ENCODE data around the gene HOXA9. TPM values are rescaled to one million over a fixed set of nuclear protein-coding genes. Genes with fewer than 3 reads are reported as not detected.

HOXA9 gene
- total RNA-seq, 2 donors from 2014 or later = 18.0 to 28.6 TPM

DNA sequence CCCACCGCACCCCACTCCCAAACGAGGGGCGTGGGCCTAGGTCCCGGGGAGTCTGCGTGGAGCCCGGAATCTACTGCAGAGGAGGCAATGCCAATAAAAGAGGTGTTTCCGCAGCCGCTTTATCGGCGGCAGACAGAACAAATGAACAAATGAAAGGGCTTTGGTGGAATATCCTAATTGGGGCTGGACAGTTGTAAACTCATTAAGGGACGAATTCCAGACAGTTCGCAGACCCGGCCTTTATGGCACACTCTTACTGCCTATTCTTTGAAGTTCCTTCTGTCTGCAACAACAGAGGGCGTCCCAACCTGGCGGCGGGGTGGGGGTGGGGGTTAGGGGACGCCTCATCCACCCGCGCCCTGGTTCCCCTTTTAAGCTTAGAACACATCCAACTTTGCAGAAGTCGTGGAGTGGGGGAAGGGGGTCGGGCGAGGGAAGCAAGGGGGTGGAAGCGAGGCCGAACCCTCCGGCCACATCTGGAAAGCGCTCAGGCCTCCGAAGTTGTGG, 4.1 kb downstream of the HOXA9 start:
- DNase-seq (peak; percentile 71 to 73), ATAC-seq (peak; percentile 34)
- intact Hi-C loops (cut with DNase I, micrococcal nuclease) = loop anchor here in 1 of 2 donors (5.0 kb wide), 2 partner anchors 789 to 959 kb away; partner anchors contain the start of genes CBX3 and HNRNPA2B1

DNA sequence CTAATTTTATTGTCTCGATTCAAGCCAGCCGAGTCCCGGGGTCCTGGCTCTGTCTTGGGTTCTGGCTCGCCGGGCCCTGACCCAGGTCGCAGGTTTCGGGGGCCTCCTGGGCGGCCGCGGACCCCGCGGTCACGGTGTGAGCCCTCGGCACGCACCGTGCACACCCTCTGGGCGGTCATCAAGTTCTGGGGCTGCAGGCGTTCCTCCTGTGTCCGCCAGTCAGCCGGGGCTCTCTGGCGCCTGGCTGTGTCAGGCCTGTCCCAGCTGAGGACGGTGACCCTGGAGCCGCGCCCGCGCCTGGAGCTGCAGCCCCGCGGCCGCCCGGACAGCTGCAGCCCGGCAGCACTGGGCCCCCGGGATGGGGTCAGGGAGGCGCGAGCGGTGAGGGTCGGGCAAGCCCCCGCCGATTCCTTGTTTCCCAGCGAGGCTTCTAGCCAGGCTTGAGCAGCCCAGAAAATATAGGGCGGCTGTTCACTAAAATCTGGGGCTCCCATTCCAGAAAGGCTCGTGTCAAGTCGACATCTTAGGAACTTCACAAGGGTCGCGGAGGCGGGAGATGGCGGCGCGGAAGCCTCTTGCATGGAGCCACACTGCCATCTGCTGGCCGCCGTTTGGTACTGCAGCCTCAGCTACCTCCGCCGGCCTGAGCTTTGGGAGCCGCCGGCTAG, 4.7 kb downstream of the HOXA9 start:
- intact Hi-C loops (cut with DNase I, micrococcal nuclease) = loop anchor here in 1 of 2 donors (5.0 kb wide), 2 partner anchors 788 to 958 kb away; partner anchors contain the start of genes CBX3 and HNRNPA2B1
- ATAC-seq = peak; percentile 30
- peak; percentile 83 to 94 for DNase-seq

DNA sequence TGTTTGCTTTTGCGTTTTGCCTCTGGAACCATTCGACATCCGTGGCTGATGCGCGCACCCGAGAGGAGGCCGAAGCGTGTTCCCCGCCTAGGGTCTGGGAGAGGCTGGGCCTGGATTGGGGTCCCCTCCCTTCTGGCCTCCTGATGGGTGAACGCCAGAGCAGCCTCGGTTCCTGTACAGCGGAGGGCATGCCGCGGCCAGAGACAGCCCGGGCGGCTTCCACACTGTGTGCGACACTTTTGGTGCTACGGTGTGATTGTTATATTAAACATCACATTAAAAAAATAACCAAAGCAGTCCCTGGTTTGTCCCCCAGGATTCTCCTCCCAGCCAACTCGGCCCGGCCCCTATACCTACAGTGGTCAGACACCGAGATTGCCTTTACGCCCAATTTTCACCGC, 5.2 kb downstream of the HOXA9 start:
- no peak for ATAC-seq
- peak; percentile 35 to 52 for DNase-seq
- intact Hi-C loops (cut with DNase I, micrococcal nuclease) = loop anchor here in 1 of 2 donors (5.0 kb wide), 2 partner anchors 788 to 958 kb away; partner anchors contain the start of genes CBX3 and HNRNPA2B1

DNA sequence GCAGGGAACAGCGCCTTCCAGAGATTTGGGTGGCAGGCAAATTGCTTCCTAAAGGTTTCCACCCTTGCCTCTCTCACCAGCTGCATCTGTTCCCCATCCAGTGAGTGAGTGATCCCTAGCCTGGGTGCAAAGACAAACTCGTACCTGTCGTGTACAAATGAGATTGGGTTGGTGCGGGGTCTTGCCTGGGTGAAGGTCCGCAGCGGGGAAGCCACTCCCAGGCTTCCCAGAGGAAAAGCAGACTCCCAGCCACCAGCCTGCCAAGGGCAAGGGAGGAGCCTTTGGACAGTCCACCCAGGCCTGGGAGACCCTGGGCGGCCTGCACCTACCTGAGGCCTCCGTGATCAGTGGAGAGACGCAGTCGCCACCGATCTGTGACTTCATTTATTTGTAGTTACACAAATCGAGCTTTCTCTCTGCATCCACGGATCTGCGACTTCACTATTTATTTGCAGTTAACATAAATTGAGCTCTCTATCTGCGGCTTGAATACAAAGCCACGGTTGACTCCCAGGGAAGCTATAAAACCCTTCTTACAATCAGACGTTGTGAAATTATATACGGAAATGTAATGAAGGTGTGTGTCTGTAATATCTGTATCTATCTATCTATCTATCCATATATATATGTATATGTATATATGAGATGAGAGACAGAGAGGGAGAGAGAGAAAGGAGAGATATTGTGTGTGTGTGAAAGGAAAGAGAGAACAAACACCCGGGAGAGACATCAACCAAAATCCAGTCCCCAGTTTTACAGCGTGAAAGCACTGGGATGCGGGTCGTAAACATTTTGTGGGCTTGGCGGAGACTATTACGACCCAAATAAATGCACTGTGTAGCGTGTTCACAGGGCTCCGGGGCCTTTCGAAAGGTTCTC, 5.8 kb downstream of the HOXA9 start:
- no peak for ATAC-seq
- DNase-seq = peak; percentile 33 to 53
- intact Hi-C loops (cut with DNase I, micrococcal nuclease) = loop anchor here in 1 of 2 donors (5.0 kb wide), 2 partner anchors 787 to 957 kb away; partner anchors contain the start of genes CBX3 and HNRNPA2B1

DNA sequence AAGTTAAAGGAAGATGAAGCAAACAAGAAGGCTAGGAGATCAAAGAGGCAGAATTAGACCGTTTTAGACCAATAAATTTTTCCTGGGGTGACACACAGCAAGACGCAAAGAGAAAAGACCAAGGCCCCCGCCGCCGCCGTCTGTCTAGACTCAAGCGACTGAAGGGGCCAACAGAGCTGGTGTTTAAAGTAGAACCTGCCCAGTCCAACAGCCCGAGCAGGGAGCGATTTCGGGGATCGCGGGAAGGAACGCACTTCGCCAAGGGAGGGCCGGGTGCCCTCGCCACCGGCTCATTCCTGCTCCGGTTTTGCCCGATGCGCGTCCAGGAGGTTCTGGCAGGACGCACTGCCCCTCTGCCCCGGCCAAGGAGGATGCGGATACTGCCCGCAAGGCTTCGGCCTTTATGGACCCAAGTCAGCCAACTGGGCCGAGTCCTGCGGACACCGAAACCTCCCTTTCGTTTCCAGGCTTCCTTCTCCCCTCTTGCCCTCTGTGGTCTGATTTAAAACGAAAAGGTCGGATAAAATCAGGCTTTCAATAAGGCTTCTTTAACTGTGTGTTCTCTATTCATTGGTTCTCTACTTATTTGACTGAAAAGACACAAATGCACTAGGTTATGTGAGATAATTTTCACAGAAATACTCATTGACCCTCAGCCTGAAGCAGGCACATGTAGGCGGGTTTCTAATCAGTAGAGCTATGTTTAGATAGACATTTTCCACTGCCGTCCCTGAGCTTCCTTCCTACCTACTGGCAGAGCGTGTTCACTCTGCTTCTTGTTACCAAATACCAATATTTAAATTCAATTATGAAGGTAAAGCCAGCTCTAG, 6.7 kb downstream of the HOXA9 start:
- ATAC-seq (no peak), DNase-seq (peak; percentile 30 to 46)
- intact Hi-C loops (cut with DNase I, micrococcal nuclease) = no loop called here

DNA sequence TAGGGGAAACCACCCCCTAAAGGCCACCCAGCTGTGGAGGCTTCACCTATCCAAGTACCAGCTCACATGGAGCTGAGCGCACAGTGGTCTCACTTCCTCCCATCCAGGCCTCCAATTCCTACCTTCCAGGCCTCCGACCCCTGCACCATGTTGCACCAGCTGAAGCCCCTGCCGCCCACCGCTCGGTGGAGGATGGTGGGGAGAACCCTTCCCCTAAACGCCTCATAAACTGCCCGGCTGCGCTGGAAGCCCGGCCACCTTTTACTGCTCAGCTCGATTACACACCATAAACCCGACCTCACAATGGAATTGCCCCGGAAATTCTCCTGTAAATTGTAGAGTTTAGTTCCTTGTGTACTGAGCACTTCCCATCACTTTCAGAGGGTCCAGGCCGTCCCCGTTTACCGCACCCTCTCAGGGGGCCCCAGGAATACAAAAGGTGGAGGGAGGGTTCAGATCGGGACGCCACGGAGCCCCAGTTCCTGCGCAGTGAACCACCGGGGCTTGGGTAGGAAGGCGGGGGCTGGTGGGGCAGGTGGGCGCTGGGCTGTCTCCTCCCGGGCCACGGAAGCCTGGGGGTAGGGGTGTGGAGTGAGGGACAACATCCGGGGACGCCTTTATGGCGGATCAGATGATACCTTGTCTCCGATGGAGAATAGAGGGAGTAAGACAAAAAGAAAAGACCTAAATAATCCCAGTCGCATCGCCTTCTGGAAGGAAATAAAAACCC, 7.5 kb downstream of the HOXA9 start:
- intact Hi-C loops (cut with DNase I, micrococcal nuclease) = no loop called here
- DNase-seq (peak; percentile 54 to 75), ATAC-seq (peak; percentile 44)

DNA sequence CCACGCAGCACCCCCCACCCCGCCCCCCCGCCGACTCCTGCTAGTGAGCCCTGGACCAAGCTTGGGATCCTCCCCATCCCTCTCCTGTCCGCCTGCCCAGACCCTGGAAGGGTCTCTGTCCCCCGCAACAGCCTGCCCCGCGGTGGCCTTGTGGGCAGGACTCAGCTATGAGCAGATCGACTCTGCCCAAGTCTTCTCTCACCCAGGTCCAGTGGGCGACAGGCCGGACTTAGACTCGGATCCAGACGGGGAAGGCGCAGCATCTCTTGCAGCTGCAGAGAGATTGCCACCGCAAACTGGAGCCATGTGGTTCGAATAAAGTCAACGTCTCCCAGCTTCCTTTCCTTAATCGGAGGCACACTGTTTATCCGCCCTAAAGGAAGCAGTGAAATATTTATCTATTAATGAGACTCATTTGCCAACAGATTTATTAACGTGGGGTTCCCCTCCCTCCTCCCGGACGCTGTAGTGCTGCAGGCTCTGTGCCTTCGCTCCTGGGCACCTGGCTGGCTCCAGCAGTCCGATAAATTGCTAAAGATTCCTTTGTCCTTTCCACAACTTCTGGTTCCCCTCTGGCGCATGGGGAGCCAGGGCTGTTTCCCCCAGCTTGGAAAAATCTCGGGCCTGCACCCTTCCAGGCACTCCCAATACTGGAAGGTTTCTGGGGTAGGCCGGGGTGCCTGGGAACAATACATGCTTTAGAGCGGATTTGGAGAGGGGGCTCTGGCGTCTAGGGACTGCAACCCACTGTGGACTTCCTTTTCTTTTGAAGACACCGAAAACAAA, 8.2 kb downstream of the HOXA9 start:
- intact Hi-C loops (cut with DNase I, micrococcal nuclease) = no loop called here
- no peak for ATAC-seq
- peak; percentile 47 for DNase-seq

DNA sequence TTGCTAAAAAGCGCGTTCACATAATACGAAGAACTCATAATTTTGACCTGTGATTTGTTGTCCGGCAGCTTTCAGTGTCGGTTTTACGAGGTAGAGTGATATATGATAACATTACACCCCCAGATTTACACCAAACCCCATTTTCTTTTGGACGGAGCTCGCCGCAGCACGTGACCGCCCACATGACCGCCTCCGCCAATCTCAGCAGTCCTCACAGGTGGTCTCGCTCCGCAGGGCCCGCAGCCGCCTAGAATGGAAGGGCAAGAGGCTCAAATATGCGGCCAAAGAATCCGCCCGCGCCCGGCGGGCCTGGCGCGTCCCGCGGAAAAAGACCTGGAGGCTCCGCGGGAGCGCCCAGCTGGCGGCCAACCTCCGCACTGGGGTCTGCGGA, 8.8 kb downstream of the HOXA9 start, which contains the start of gene HOXA7:
TSS of gene HOXA7 (minus strand) at position 168 of the 391 bp plus-strand sequence. CDS start at position 38, 130 bp downstream.
- intact Hi-C loops (cut with DNase I, micrococcal nuclease) = no loop called here
- ATAC-seq = no peak

DNA sequence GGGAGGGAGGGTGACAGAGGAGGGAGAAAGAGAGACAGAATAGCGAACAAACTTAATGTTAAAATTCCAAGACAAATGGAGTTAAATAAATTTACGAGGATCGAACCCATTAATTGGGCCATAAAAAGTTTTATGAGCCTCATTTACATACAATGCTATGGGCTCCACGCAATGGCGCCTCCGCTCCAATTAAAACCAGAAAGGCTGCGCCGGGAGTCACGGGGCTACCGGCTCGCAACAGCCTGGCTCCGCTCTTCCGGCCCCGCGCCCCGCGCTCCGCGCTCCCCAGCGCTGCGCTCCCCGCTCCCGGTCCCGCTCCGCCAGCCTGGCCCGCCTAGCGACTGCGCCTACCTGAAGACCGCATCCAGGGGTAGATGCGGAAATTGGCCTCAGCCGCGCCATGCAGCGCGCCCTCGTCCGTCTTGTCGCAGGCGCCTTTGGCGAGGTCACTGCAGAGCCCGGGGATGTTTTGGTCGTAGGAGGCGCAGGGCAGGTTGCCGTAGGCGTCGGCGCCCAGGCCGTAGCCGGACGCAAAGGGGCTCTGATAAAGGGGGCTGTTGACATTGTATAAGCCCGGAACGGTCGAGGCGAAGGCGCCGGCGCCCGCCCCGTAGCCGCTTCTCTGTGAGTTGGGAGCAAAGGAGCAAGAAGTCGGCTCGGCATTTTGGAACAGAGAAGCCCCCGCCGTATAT, 9.4 kb downstream of the HOXA9 start:
- ATAC-seq = peak; percentile 30
- intact Hi-C loops (cut with DNase I, micrococcal nuclease) = no loop called here

More for the DNA sequence above, 8.8 kb downstream of the HOXA9 start, which contains the start of gene HOXA7:
- DNase-seq = peak; percentile 76 to 83

DNA sequence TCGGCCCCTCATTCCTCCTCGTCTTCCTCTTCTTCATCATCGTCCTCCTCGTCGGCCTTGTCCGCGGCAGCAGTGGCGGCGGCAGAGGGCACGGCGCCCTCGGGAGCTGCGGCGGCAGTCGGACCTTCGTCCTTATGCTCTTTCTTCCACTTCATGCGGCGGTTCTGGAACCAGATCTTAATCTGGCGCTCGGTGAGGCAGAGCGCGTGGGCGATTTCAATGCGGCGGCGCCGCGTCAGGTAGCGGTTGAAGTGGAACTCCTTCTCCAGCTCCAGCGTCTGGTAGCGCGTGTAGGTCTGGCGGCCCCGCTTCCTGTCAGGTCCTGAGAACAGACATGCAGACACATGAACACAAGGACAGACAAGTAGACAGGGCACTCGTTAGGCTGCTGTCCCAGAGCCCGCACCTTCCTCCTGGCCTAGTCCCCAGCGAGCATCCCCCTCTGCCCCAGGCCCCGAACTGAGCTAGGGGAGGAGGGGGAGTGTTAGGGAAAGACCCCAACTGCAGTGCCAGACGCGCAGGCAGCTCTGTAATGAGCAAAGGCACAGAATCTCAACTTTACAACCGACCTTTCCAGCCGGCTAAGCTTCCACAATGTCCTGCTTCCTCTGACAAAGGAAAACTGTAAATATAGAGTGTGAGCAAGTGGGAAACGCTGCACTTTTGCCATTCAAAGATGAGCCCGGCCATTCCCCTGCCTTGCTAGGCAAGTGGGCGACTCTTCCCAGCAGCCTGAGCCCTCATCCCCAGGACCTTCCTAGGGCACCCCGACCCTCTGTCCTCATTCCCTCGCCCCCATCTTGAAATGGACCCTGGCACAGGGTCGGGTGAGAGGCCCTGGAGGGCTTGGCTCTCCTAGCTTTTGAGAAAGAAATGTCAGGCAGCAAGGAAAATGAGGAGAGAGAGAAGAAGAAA, 10.2 kb downstream of the HOXA9 start:
- peak; percentile 39 to 63 for DNase-seq
- intact Hi-C loops (cut with DNase I, micrococcal nuclease) = no loop called here
- ATAC-seq = no peak

More for the DNA sequence above, 9.4 kb downstream of the HOXA9 start:
- DNase-seq = peak; percentile 74 to 79

DNA sequence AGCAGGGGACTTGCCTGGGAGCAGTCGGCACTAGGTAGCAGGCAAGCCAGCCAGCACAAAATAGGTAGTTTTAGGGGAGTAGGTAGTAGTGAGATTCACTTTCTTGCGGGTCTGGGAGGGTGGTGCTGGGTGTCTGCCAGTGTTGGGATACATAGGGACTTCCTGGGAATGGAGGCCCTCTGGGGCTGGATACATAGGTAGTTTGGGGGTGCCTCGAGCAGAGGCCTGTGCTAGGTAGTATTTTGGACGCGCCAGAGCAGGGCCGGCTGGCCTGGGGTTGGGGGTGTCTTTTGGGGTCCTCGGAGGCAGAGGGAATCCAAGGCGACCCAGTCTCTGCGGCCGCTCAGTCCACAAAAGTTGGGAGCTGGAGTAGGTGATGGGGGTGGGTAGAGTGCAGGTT, 11.0 kb downstream of the HOXA9 start:
- ATAC-seq (no peak), DNase-seq (peak; percentile 28 to 33)
- intact Hi-C loops (cut with DNase I, micrococcal nuclease) = no loop called here

DNA sequence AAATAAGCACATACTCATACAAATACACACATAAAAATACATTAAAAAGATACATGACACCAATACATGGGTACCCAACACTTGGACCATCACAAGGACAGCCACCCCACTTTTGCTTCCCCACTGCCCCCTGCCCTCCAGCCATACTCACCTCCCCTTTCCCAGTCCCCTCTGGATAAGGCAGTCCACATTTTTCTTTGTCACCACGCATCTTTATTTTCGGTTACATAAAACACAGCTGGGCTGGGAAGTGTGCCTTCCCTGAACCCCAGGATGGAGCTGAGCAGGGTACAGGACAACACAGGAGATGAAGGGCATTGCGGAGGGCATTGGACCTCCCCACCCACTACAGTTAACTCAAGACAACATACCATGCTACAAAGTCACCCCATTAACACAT, 11.8 kb downstream of the HOXA9 start:
- intact Hi-C loops (cut with DNase I, micrococcal nuclease) = no loop called here
- ATAC-seq (no peak), DNase-seq (peak in 1 of 2 donors; percentile 28)

DNA sequence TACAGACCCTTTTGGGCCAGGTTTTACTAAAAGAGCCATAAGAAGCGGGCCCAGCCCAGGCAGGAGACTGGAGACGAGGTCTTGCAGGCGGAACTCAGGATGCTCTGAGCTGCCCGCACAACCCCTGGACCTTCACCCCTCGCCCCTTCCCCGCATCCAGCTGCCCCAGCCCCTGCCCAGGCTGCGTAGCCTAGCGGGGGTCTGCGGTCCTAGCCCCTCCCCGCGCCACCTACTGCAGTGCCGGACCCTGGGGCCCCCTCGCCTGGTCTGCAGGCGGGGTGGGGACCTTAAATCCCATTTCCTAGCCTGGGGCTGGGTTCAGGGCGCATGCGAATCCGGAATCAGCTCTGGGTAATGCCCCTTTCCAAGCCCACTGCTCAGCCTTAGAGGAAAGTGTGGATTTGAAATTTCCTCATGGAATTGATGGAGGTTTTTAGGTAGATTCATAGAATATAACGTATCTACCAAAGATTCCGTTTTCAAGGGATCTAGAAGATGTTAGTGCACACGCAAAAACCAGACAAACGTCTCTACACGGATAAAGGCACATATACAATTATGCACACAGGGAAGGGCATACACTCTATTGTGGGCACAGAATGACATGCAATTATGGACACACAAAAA, 12.4 kb downstream of the HOXA9 start:
- ATAC-seq = no peak
- no peak for DNase-seq
- intact Hi-C loops (cut with DNase I, micrococcal nuclease) = no loop called here

DNA sequence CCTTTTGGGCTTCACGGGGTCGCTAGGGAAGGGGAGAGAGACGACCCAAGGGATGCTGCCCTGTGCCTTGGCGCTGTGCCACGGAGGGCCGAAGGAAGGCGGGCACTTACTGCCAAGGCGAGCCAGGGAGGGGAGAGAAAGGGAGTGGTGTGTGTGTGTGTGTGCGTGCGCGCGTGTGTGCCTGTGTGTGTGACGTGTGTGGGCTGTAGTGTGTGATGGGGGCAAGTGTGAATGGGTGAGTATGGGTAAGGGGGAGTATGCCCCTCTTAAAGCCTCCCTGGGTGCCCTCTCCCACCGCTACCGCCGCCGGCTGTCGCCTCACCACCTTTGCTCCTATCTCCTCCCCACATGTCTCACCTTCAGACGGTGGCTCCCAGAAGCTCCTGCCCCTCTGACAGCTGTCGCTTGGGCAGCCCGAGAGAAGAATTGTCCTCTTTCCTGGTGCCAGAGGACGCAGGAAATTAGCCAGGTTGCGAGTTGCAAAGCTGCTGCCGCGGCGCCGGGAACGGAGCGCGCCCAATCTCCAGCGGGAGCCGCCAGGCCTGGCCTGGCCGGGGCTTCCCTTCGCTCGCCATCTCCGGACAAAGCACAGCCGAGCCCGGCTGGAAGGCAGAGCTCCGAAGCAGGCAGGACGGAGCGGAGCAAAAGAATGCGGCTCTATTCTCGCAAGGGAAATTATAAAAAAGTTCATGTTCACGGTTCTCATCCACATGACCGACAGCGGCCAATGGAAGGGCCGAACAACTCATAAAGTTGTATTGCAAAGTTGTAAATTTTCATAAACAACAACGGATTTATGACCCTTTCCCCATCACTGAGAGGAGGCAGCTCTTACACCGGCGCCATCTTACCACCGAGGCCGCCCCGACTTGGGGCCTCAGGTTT, 13.2 kb downstream of the HOXA9 start, which contains the start of gene HOXA3:
TSS of gene HOXA3 (minus strand) at position 653 of the 885 bp plus-strand sequence. CDS start 41,943 bp downstream, outside the sequence.
- intact Hi-C loops (cut with DNase I, micrococcal nuclease) = no loop called here
- ATAC-seq = peak; percentile 48
- DNase-seq = peak; percentile 85 to 87
